Stomach (tissue), 9 donors: ENCODE data around the gene INF2. TPM values are rescaled to one million over a fixed set of nuclear protein-coding genes. Genes with fewer than 3 reads are reported as not detected.
A peak's percentile ranks its signal among the peaks of the same experiment; 100 is the strongest.

Source experiments
- DNase-seq, 2 donors: peaks; one replicate each; pipeline versions ENCODE4 v3.0.0 to v3.0.0-alpha.2; 2013 to 2019
- H3K27ac ChIP-seq, 5 donors: fragments of 200-600 bp in 4 of 5; sonication (generic) in 4 of 5; one replicate each; pipeline ENCODE4 v1.5.1; 2013 to 2019; ENCODE audit warnings: mild to moderate bottlenecking in 1 of 5, moderate library complexity in 1 of 5
- H3K27me3 ChIP-seq, 3 donors: fragments of 200-600 bp; sonication (generic); one replicate each; pipeline ENCODE4 v1.5.1; 2017 to 2019; ENCODE audit warnings: mixed run types in 1 of 3
- H3K36me3 ChIP-seq, 4 donors: fragments of 200-600 bp; sonication (generic); 1 replicate in 3 of 4; 2 replicates in 1 of 4; pipeline ENCODE4 v1.5.1; 2016 to 2019
- H3K4me1 ChIP-seq, 4 donors: fragments of 200-600 bp; sonication (generic); one replicate each; pipeline ENCODE4 v1.5.1; 2016 to 2019
- H3K4me3 ChIP-seq, 4 donors: fragments of 200-600 bp; sonication (generic) in 3 of 4; one replicate each; pipeline ENCODE4 v1.5.1; 2016 to 2019; ENCODE audit warnings: mild to moderate bottlenecking in 1 of 4
- H3K9me3 ChIP-seq, 4 donors: fragments of 200-600 bp; sonication (generic); one replicate each; pipeline ENCODE4 v1.5.1; 2016 to 2019
- EP300 ChIP-seq: sonication (generic); formaldehyde crosslinking; IDR thresholded peaks from one replicate; pipeline ENCODE4 v1.6.1; 2017; ENCODE audit warnings: antibody characterized with exemption
- POLR2A ChIP-seq, 4 donors: fragments of 450-650 bp; IDR thresholded peaks; one replicate each; pipeline ENCODE4 v1.6.1; 2016; ENCODE audit warnings: antibody characterized with exemption in 4 of 4, control low read depth in 2 of 4, mild to moderate bottlenecking in 1 of 4, moderate library complexity in 1 of 4
- POLR2AphosphoS5 ChIP-seq, 3 donors: sonication (generic); formaldehyde crosslinking; IDR thresholded peaks; one replicate each; pipeline ENCODE4 v1.6.1; 2016; ENCODE audit warnings: antibody characterized with exemption in 3 of 3
- WGBS, 5 donors: extraction: QIAGEN DNeasy Blood & Tissue Kit in 3 of 5; methylation state at CpG; one replicate each; pipeline versions ENCODE4 v1.1.5 to v1.1.7; 2013 to 2018; 5-methylcytosine and 5-hydroxymethylcytosine counted together
- intact Hi-C: fragments of 100-400 bp; cut with DNase I; formaldehyde crosslinking; loops from one replicate; pipeline ENCODE4 v1.15.1; 2023; ENCODE audit warnings: low total_unique reads
- polyA plus RNA-seq, 3 donors: library from polyadenylated mRNA; stranded (reverse); fragments of 200-250 nt; gene quantifications; one replicate each; pipeline ENCODE4 v1.2.3, GENCODE V29; 2013
- total RNA-seq, 5 donors: library from RNA; depleted of rRNA; stranded (reverse); fragments of >200 nt; gene quantifications; one replicate each; pipeline versions ENCODE4 v1.1.0 to v1.2.3, GENCODE V29; 2014 to 2016
- TF ChIP-seq, protein P1 (sequence below), 7 experiments: fragments of 450-650 bp in 4 of 7; fragments of 200-600 bp in 3 of 7; sonication (generic) in 3 of 7; IDR thresholded peaks; one replicate each; pipeline ENCODE4 v1.5.1; 2016 to 2019; ENCODE audit warnings: antibody characterized with exemption in 7 of 7, control low read depth in 2 of 7, mild to moderate bottlenecking in 1 of 7
- donor health status: healthy with polysubstance abuse.
- donor health status: Bipolar disorder and iron deficiency.
- donor health status: healthy.

Gene INF2
- total and polyA plus RNA-seq, 8 donors, result 45.9 to 385 (median 146) TPM

DNA sequence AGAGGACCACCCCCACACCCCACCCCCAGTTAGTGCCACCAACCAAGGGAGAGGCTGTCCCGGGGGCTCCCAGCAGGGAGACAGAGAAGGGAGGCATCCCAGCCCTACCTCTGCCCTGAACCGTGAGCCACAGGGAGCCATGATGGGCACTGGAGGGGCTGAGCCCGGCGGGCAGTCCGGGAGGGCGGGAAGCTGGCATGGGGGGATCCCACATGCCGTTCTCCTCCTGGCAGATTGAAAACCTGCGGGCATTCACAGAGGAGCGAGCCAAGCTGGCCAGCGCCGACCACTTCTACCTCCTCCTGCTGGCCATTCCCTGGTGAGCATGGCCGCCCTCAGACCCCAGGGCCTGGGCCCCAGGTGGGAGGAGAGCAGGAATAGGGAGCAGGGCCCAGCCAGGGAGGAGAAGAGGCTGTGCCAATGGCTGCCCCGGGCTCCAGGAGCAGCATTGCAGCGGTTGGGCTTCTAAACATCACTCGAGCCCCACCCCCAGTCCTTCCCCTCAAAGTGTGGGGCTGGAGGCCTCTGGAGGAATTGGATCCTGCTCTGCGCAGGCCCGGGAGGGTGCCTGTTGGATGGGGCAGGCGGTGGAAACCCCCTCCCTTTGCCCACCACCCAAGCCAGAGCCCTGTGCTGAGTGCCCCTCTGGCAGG is 20.1 kb downstream of the INF2 start:
- no peak overlapping the region for H3K4me3 ChIP-seq
- peak in 1 of 2 donors; percentile 60 for DNase-seq
- H3K9me3 ChIP-seq, result no peaks in the 10 kb centered on the region
- WGBS, 5 donors, result 78 to 89% (median 88%) methylated on average over 15 to 18 of the region's 18 CpGs
- no peaks in the 10 kb centered on the region for H3K27me3 ChIP-seq
- intact Hi-C loops, result loop anchor here (5.0 kb wide), 1 partner anchor 52 kb away; no protein-coding TSS in a partner anchor
- TF ChIP-seq POLR2A (IDR thresholded peaks at IDR 0.05), result no peak
- no peak for TF ChIP-seq POLR2AphosphoS5 (IDR thresholded peaks at IDR 0.05)
- no peak for TF ChIP-seq EP300
- H3K36me3 ChIP-seq, result peaks cover 50 to 87% (median 81%) of the 10 kb centered on the region in 4 donors
- no peak overlapping the region for H3K27ac ChIP-seq
- peaks cover 4 to 31% (median 18%) of the 10 kb centered on the region in 4 donors for H3K4me1 ChIP-seq

GRCh38 chr14:104710071-104710735 is 20.8 kb downstream of the INF2 start:
- intact Hi-C loops, result no loop called here
- Histone ChIP-seq H3K9me3 (no peaks in the 10 kb centered on the region), H3K4me3 (no peak overlapping the region), H3K36me3 (peaks cover 56 to 87% (median 81%) of the 10 kb centered on the region in 4 donors), H3K27me3 (no peaks in the 10 kb centered on the region), H3K27ac (no peak overlapping the region), H3K4me1 (peaks cover 4 to 38% (median 20%) of the 10 kb centered on the region in 4 donors)
- TF ChIP-seq, protein P1, sequence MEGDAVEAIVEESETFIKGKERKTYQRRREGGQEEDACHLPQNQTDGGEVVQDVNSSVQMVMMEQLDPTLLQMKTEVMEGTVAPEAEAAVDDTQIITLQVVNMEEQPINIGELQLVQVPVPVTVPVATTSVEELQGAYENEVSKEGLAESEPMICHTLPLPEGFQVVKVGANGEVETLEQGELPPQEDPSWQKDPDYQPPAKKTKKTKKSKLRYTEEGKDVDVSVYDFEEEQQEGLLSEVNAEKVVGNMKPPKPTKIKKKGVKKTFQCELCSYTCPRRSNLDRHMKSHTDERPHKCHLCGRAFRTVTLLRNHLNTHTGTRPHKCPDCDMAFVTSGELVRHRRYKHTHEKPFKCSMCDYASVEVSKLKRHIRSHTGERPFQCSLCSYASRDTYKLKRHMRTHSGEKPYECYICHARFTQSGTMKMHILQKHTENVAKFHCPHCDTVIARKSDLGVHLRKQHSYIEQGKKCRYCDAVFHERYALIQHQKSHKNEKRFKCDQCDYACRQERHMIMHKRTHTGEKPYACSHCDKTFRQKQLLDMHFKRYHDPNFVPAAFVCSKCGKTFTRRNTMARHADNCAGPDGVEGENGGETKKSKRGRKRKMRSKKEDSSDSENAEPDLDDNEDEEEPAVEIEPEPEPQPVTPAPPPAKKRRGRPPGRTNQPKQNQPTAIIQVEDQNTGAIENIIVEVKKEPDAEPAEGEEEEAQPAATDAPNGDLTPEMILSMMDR (IDR thresholded peaks at IDR 0.05), result no peak
- TF ChIP-seq POLR2AphosphoS5 (IDR thresholded peaks at IDR 0.05) (no peak), EP300 (no peak), POLR2A (IDR thresholded peaks at IDR 0.05) (no peak)
- WGBS, 5 donors, result 87 to 94% (median 91%) methylated on average over 12 to 34 of the region's 34 CpGs
- DNase-seq, result no peak

- WGBS, 5 donors, result 91 to 93% (median 91%) methylated on average over 30 to 40 of the region's 40 CpGs
Measured at GRCh38 chr14:104712881-104713734, 23.7 kb downstream of the INF2 start.

GRCh38 chr14:104714066-104714465 is 24.6 kb downstream of the INF2 start:
- no peak for DNase-seq
- H3K36me3 ChIP-seq, result peaks cover 64 to 98% (median 96%) of the 10 kb centered on the region in 4 donors

More at GRCh38 chr14:104712881-104713734, 23.7 kb downstream of the INF2 start:
- Histone ChIP-seq H3K9me3 (no peaks in the 10 kb centered on the region), H3K4me1 (peaks cover 3 to 36% (median 14%) of the 10 kb centered on the region in 4 donors), H3K27me3 (no peaks in the 10 kb centered on the region), H3K36me3 (peaks cover 61 to 90% (median 88%) of the 10 kb centered on the region in 4 donors), H3K27ac (no peak overlapping the region), H3K4me3 (no peak overlapping the region)
- no peak for DNase-seq
- TF ChIP-seq POLR2AphosphoS5 (IDR thresholded peaks at IDR 0.05), result no peak
- no peak for TF ChIP-seq POLR2A (IDR thresholded peaks at IDR 0.05)
- TF ChIP-seq, protein P1 (IDR thresholded peaks at IDR 0.05), result no peak
- no peak for TF ChIP-seq EP300
- intact Hi-C loops, result no loop called here

More at GRCh38 chr14:104714066-104714465, 24.6 kb downstream of the INF2 start:
- Histone ChIP-seq H3K4me3 (no peak overlapping the region), H3K4me1 (peaks cover 0 to 26% (median 7%) of the 10 kb centered on the region in 4 donors), H3K27me3 (no peaks in the 10 kb centered on the region), H3K9me3 (no peaks in the 10 kb centered on the region), H3K27ac (no peak overlapping the region)
- intact Hi-C loops, result no loop called here
- TF ChIP-seq EP300, result no peak
- TF ChIP-seq, protein P1 (IDR thresholded peaks at IDR 0.05), result no peak
- no peak for TF ChIP-seq POLR2A (IDR thresholded peaks at IDR 0.05)
- no peak for TF ChIP-seq POLR2AphosphoS5 (IDR thresholded peaks at IDR 0.05)
- WGBS, 5 donors, result 92 to 96% (median 92%) methylated on average over 10 to 16 of the region's 16 CpGs
